A549 (cell line): Measurements from ENCODE around the gene NOP9. TPM values are rescaled to one million over a fixed set of nuclear protein-coding genes. Genes with fewer than 3 reads are reported as not detected.

ENCODE experiments used
- ATAC-seq, 2 experiments: fragments of 200-7000 bp in 1 of 2; fragments of >200 bp in 1 of 2; cut with Nextera tagmentation in 1 of 2; cut with Tn5 transposase in 1 of 2; 3 replicates each; pipeline versions ENCODE4 v1.8.0 to v1.9.1; 2018 to 2020; ENCODE audit warnings: mild to moderate bottlenecking in 1 of 2, moderate library complexity in 1 of 2
- CTCF ChIA-PET: fragments of 300-600 bp; sonication (Branson Sonifier 250); formaldehyde crosslinking; extraction: SDS; loops from one replicate; lab custom pipeline; 2021; ENCODE audit warnings: antibody characterized with exemption, inconsistent platforms; lab: Yijun Ruan, JAX
- POLR2A ChIA-PET: fragments of 350-600 bp; formaldehyde crosslinking; extraction: SDS; loops from one replicate; lab custom pipeline; 2021; ENCODE audit warnings: antibody characterized with exemption, inconsistent platforms; lab: Yijun Ruan, JAX
- DNase-seq, 2 experiments: peaks; one replicate each; pipeline versions ENCODE4 v3.0.0 to v3.0.0-alpha.2; 2011 to 2016; ENCODE audit warnings: low read depth in 1 of 2, low spot score in 1 of 2
- FAIRE-seq: peaks from 2 replicates; lab custom pipeline; 2011; peaks lifted over from hg19 to GRCh38; lab: Jason Lieb, UNC
- H3K27ac ChIP-seq, 2 experiments: fragments of >200 bp; sonication (Bioruptor Twin); formaldehyde crosslinking; 3 replicates each; pipeline ENCODE4 v1.5.1; 2016 to 2017
- H3K4me1 ChIP-seq: fragments of >200 bp; sonication (Bioruptor Twin); formaldehyde crosslinking; 3 replicates; pipeline ENCODE4 v1.6.1; 2016
- H3K4me2 ChIP-seq: fragments of >200 bp; sonication (Bioruptor Twin); formaldehyde crosslinking; 3 replicates; pipeline ENCODE4 v1.6.1; 2016
- H3K4me3 ChIP-seq: fragments of >200 bp; sonication (Bioruptor Twin); formaldehyde crosslinking; 3 replicates; pipeline ENCODE4 v1.5.1; 2016
- H3K9me3 ChIP-seq: fragments of >200 bp; sonication (Bioruptor Twin); formaldehyde crosslinking; 3 replicates; pipeline ENCODE4 v1.6.1; 2016
- CBX2 ChIP-seq: fragments of 200-600 bp; sonication (generic); IDR thresholded peaks from 2 replicates; pipeline ENCODE4 v1.6.1; 2016; ENCODE audit warnings: low read depth, mild to moderate bottlenecking, borderline replicate concordance
- CEBPB ChIP-seq, 2 experiments: fragments of >200 bp in 1 of 2; sonication (Bioruptor Twin) in 1 of 2; formaldehyde crosslinking in 1 of 2; IDR thresholded peaks; 2 replicates each; pipeline ENCODE4 v1.6.1; 2012 to 2016
- CHD2 ChIP-seq: fragments of 150-350 bp; IDR thresholded peaks from 2 replicates; pipeline ENCODE4 v1.6.1; 2014; ENCODE audit warnings: low read length; ENCODE audit not compliant: partially characterized antibody
- EHMT2 ChIP-seq: fragments of 200-600 bp; sonication (generic); IDR thresholded peaks from 2 replicates; pipeline ENCODE4 v1.6.1; 2016; ENCODE audit warnings: antibody characterized with exemption, low read depth, mild to moderate bottlenecking, moderate library complexity
- EP300 ChIP-seq, 2 experiments: fragments of >200 bp; sonication (Bioruptor Twin); formaldehyde crosslinking; IDR thresholded peaks; 2 replicates in 1 of 2; 3 replicates in 1 of 2; pipeline ENCODE4 v1.6.1; 2016 to 2017
- ESRRA ChIP-seq: fragments of 150-350 bp; IDR thresholded peaks from 2 replicates; pipeline ENCODE4 v1.6.1; 2014; ENCODE audit warnings: mild to moderate bottlenecking, low read length, borderline replicate concordance
- FOSB ChIP-seq: fragments of 250-450 bp; sonication (Bioruptor Pico); IDR thresholded peaks from 2 replicates; pipeline ENCODE4 v1.5.0; 2020; ENCODE audit warnings: mild to moderate bottlenecking, moderate library complexity
- FOSL2 ChIP-seq, 2 experiments: fragments of 450-650 bp in 1 of 2; fragments of >200 bp in 1 of 2; sonication (Bioruptor Twin) in 1 of 2; formaldehyde crosslinking; IDR thresholded peaks; 2 replicates each; pipeline versions ENCODE4 v1.5.0 to v1.6.1; 2016 to 2020; ENCODE audit warnings: mild to moderate bottlenecking in 1 of 2, moderate library complexity in 1 of 2
- GATA3 ChIP-seq: IDR thresholded peaks from 2 replicates; pipeline ENCODE4 v1.6.1; 2012; ENCODE audit warnings: borderline replicate concordance
- HOXB13 ChIP-seq: fragments of 250-450 bp; sonication (Bioruptor Pico); IDR thresholded peaks from 2 replicates; pipeline ENCODE4 v1.5.0; 2020; ENCODE audit warnings: low read depth, mild to moderate bottlenecking, moderate library complexity
- HOXB5 ChIP-seq: fragments of 250-450 bp; sonication (Bioruptor Pico); IDR thresholded peaks from 2 replicates; pipeline ENCODE4 v1.5.0; 2020; ENCODE audit warnings: mild to moderate bottlenecking, moderate library complexity
- JUN ChIP-seq, 2 experiments: fragments of >200 bp; sonication (Bioruptor Twin); formaldehyde crosslinking; IDR thresholded peaks; 2 replicates in 1 of 2; 3 replicates in 1 of 2; pipeline ENCODE4 v1.6.1; 2016 to 2017
- JUNB ChIP-seq: fragments of >200 bp; sonication (Bioruptor Twin); formaldehyde crosslinking; IDR thresholded peaks from 2 replicates; pipeline ENCODE4 v1.6.1; 2016
- KDM1A ChIP-seq: fragments of 200-600 bp; sonication (generic); IDR thresholded peaks from 2 replicates; pipeline ENCODE4 v1.6.1; 2016; ENCODE audit warnings: low read depth, mild to moderate bottlenecking
- MAFK ChIP-seq: fragments of 450-650 bp; IDR thresholded peaks from 2 replicates; pipeline ENCODE4 v1.6.1; 2014; ENCODE audit not compliant: partially characterized antibody
- MAZ ChIP-seq: fragments of 150-350 bp; IDR thresholded peaks from 2 replicates; pipeline ENCODE4 v1.6.1; 2014; ENCODE audit warnings: antibody characterized with exemption, low read depth, low read length, borderline replicate concordance
- NFE2L2 ChIP-seq: fragments of 150-350 bp; conservative IDR thresholded peaks from 2 replicates; pipeline ENCODE4 v1.6.1; 2014; ENCODE audit warnings: low read length
- NR3C1 ChIP-seq: fragments of >200 bp; sonication (Bioruptor Twin); formaldehyde crosslinking; IDR thresholded peaks from 3 replicates; pipeline ENCODE4 v1.6.1; 2017
- RFX5 ChIP-seq: fragments of 450-650 bp; IDR thresholded peaks from 2 replicates; pipeline ENCODE4 v1.7.1; 2014; ENCODE audit warnings: antibody characterized with exemption, mild to moderate bottlenecking, moderate library complexity
- SREBF2 ChIP-seq: fragments of 450-650 bp; IDR thresholded peaks from 2 replicates; pipeline ENCODE4 v1.6.1; 2014; ENCODE audit warnings: mild to moderate bottlenecking, moderate library complexity
- TP53 ChIP-seq: fragments of 250-450 bp; sonication (Bioruptor Pico); IDR thresholded peaks from 2 replicates; pipeline ENCODE4 v1.5.0; 2021; ENCODE audit warnings: mild to moderate bottlenecking, moderate library complexity
- WGBS: methylation state at CpG from one replicate; pipeline ENCODE4 v1.1.6; 2017; ENCODE audit errors: missing lambda C conversion rate; 5-methylcytosine and 5-hydroxymethylcytosine counted together
- polyA plus RNA-seq, 4 experiments: library from polyadenylated mRNA; depleted of rRNA in 3 of 4; stranded (reverse); fragments of >200 nt; fragmentation: RNase III in 1 of 4; extraction: RNeasy Plus Mini Kit Qiagen cat#74134 plus additional on column Dnase treatment in 1 of 4; gene quantifications; 2 replicates in 3 of 4; 3 replicates in 1 of 4; pipeline ENCODE4 v1.2.3, GENCODE V29; 2011 to 2017
- TF ChIP-seq, protein P1 (sequence below): IDR thresholded peaks from 2 replicates; pipeline ENCODE4 v1.6.1; 2012; ENCODE audit warnings: low read depth, borderline replicate concordance
- TF ChIP-seq, protein P2 (sequence below): fragments of 450-650 bp; IDR thresholded peaks from 2 replicates; pipeline ENCODE4 v1.6.1; 2014; ENCODE audit warnings: antibody characterized with exemption
- TF ChIP-seq, protein P3 (sequence below): fragments of 150-350 bp; IDR thresholded peaks from 2 replicates; pipeline ENCODE4 v1.6.1; 2014; ENCODE audit warnings: low read depth, mild to moderate bottlenecking, low read length
- TF ChIP-seq, protein P4 (sequence below): IDR thresholded peaks from 2 replicates; pipeline ENCODE4 v1.6.1; 2012
- TF ChIP-seq, protein P5 (sequence below): fragments of 250-450 bp; sonication (Bioruptor Pico); IDR thresholded peaks from 2 replicates; pipeline ENCODE4 v1.5.0; 2020; ENCODE audit warnings: low read depth, mild to moderate bottlenecking, moderate library complexity
- TF ChIP-seq, protein P6 (sequence below): fragments of >200 bp; sonication (Bioruptor Twin); formaldehyde crosslinking; IDR thresholded peaks from 3 replicates; pipeline ENCODE4 v1.6.1; 2016

NOP9 gene
- polyA plus RNA-seq, 2 of the 4 experiments (the other 2 are of a cell fraction), result 16.5 to 24.5 TPM

DNA sequence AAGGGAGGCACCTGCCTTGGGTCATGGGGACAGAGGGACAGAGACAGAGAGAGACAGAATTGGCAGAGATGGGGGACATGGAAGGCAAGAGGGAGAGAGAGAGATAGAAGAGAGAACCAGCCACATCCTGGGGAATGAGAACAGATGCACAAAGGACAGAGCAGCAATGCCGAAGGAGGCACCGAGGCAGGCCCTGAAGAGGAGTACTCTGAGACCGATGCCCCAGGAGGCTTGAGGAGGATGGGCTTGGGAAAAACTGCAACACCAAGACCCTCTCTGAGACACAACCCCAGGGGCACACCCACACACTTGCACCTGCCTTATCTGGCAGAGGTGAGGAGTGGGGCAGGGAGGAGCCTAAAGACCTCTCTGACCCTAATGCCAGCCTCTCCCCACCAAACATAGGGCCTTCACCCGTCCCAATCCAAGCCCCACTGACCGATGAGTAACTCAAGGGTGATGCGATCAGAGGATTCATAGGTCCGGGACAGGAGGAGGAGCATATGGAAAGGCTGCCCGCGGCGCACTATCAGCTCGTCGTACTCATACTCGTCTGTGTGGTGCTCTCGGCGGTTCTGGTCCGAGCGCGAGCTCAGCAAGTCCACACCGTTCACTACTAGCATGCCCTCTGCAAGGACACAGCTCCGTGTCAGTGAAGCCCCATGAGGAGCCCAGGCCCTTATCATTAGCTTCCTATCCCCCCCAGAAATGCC lies 38.2 kb upstream of the NOP9 start:
- no peak for DNase-seq
- Histone ChIP-seq H3K27ac (no peak overlapping the region), H3K4me1 (peaks cover 8% of the 10 kb centered on the region), H3K4me2 (no peak overlapping the region), H3K4me3 (no peak overlapping the region), H3K9me3 (no peaks in the 10 kb centered on the region)
- WGBS, result 87% methylated on average over 20 of the region's 20 CpGs
- ATAC-seq, result no peak
- TF ChIP-seq FOSB (CRISPR knock-in tag) (no peak), HOXB5 (CRISPR knock-in tag) (no peak), MAFK (no peak), CBX2 (no peak), JUNB (no peak), HOXB13 (CRISPR knock-in tag) (no peak), GATA3 (no peak), RFX5 (no peak), CEBPB (IDR thresholded peaks at IDR 0.05) (no peak), FOSL2 (IDR thresholded peaks at IDR 0.05) (no peak), FOSL2 (CRISPR knock-in tag; IDR thresholded peaks at IDR 0.05) (no peak), CHD2 (no peak), MAZ (no peak), KDM1A (no peak)
- TF ChIP-seq, protein P1, sequence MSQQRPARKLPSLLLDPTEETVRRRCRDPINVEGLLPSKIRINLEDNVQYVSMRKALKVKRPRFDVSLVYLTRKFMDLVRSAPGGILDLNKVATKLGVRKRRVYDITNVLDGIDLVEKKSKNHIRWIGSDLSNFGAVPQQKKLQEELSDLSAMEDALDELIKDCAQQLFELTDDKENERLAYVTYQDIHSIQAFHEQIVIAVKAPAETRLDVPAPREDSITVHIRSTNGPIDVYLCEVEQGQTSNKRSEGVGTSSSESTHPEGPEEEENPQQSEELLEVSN, result no peak
- TF ChIP-seq, protein P2, sequence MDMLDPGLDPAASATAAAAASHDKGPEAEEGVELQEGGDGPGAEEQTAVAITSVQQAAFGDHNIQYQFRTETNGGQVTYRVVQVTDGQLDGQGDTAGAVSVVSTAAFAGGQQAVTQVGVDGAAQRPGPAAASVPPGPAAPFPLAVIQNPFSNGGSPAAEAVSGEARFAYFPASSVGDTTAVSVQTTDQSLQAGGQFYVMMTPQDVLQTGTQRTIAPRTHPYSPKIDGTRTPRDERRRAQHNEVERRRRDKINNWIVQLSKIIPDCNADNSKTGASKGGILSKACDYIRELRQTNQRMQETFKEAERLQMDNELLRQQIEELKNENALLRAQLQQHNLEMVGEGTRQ, result no peak
- TF ChIP-seq, protein P3, sequence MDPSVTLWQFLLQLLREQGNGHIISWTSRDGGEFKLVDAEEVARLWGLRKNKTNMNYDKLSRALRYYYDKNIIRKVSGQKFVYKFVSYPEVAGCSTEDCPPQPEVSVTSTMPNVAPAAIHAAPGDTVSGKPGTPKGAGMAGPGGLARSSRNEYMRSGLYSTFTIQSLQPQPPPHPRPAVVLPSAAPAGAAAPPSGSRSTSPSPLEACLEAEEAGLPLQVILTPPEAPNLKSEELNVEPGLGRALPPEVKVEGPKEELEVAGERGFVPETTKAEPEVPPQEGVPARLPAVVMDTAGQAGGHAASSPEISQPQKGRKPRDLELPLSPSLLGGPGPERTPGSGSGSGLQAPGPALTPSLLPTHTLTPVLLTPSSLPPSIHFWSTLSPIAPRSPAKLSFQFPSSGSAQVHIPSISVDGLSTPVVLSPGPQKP, result no peak
- ChIA-PET POLR2A (interaction anchor here (2.0 kb wide), 1 partner anchor 10 kb away, joined by 12 read pairs; the partner anchor contains the start of gene RABGGTA), CTCF (interaction anchor here (1.0 to 34.0 kb wide), 7 partner anchors 8 to 48 kb away, joined by 3 to 469 read pairs (median 4); partner anchors contain the start of genes CHMP4A, CIDEB, DHRS1 and LTB4R)
- no peak for FAIRE-seq

DNA sequence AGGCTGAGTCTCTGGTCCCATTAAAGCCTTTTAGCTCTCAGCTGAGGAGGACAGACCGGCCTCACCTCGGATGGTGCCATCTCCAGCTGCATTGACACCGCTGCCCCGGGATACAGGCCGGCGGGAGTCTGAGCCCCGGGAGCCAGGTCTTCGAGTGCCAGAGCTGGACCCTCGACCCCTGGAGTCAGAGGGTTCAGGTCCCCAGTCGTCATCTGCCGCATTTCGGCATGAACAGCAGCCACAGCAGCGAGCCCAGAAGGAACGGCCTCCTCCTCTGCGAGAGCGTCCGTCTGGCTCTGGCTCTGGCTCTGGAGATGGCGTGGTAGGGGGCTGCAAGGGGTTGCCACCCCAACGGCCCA lies 37.7 kb upstream of the NOP9 start:
- H3K4me2 ChIP-seq, result no peak overlapping the region
- FAIRE-seq (no peak), ATAC-seq (no peak), DNase-seq (no peak)
- TF ChIP-seq RFX5 (no peak), EHMT2 (no peak), JUN (IDR thresholded peaks at IDR 0.05) (no peak), TP53 (CRISPR knock-in tag) (no peak), ESRRA (no peak), SREBF2 (no peak), EP300 (IDR thresholded peaks at IDR 0.05) (no peak), MAFK (no peak), NFE2L2 (no peak), NR3C1 (no peak)
- TF ChIP-seq, protein P4, sequence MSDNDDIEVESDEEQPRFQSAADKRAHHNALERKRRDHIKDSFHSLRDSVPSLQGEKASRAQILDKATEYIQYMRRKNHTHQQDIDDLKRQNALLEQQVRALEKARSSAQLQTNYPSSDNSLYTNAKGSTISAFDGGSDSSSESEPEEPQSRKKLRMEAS, result no peak
- TF ChIP-seq, protein P3, result no peak
- TF ChIP-seq, protein P5, sequence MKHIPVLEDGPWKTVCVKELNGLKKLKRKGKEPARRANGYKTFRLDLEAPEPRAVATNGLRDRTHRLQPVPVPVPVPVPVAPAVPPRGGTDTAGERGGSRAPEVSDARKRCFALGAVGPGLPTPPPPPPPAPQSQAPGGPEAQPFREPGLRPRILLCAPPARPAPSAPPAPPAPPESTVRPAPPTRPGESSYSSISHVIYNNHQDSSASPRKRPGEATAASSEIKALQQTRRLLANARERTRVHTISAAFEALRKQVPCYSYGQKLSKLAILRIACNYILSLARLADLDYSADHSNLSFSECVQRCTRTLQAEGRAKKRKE (CRISPR knock-in tag), result no peak
- TF ChIP-seq, protein P6, sequence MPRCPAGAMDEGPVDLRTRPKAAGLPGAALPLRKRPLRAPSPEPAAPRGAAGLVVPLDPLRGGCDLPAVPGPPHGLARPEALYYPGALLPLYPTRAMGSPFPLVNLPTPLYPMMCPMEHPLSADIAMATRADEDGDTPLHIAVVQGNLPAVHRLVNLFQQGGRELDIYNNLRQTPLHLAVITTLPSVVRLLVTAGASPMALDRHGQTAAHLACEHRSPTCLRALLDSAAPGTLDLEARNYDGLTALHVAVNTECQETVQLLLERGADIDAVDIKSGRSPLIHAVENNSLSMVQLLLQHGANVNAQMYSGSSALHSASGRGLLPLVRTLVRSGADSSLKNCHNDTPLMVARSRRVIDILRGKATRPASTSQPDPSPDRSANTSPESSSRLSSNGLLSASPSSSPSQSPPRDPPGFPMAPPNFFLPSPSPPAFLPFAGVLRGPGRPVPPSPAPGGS, result no peak
- H3K27ac ChIP-seq, result no peak overlapping the region
- no peak overlapping the region for H3K4me3 ChIP-seq
- H3K4me1 ChIP-seq, result peaks cover 8% of the 10 kb centered on the region
- WGBS, result 83% methylated on average over 12 of the region's 19 CpGs
- no peaks in the 10 kb centered on the region for H3K9me3 ChIP-seq
- POLR2A ChIA-PET, result interaction anchor here (2.0 kb wide), 1 partner anchor 9 kb away, joined by 12 read pairs; the partner anchor contains the start of gene RABGGTA
- CTCF ChIA-PET, result interaction anchor here (1.3 to 34.0 kb wide), 6 partner anchors 9 to 41 kb away, joined by 4 to 469 read pairs (median 8); partner anchors contain the start of genes CIDEB, DHRS1, LTB4R and LTB4R2
